DOHH2 (cell line): Measurements from ENCODE around the gene AQP1.

Experiments
- H3F3A ChIP-seq: fragments of 200-600 bp; sonication (generic), shearing (Covaris generic); 2 replicates; pipeline ENCODE4 v1.6.0; 2016; ENCODE audit warnings: antibody characterized with exemption, mild to moderate bottlenecking; ENCODE audit not compliant: control insufficient read depth, insufficient read depth
- H3K27ac ChIP-seq: fragments of 200-600 bp; sonication (generic); 2 replicates; pipeline ENCODE4 v1.5.1; 2014; ENCODE audit warnings: low read depth, mild to moderate bottlenecking, low read length, moderate library complexity
- H3K27me3 ChIP-seq: fragments of 200-600 bp; sonication (generic); 2 replicates; pipeline ENCODE4 v1.6.1; 2014; ENCODE audit warnings: mild to moderate bottlenecking, low read length, mixed read lengths; ENCODE audit not compliant: control insufficient read depth
- H3K36me3 ChIP-seq: fragments of 200-600 bp; sonication (generic); 2 replicates; pipeline ENCODE4 v1.6.1; 2014; ENCODE audit warnings: mild to moderate bottlenecking, low read length, moderate library complexity, mixed read lengths; ENCODE audit not compliant: control insufficient read depth
- H3K4me1 ChIP-seq: fragments of 200-600 bp; sonication (generic); 2 replicates; pipeline ENCODE4 v1.6.1; 2014; ENCODE audit warnings: mild to moderate bottlenecking, low read length, mixed read lengths; ENCODE audit not compliant: control insufficient read depth
- H3K4me2 ChIP-seq: fragments of 200-600 bp; sonication (generic); 2 replicates; pipeline ENCODE4 v1.6.0; 2014; ENCODE audit warnings: mild to moderate bottlenecking, low read length, moderate library complexity
- H3K4me3 ChIP-seq: fragments of 200-600 bp; sonication (generic); 2 replicates; pipeline ENCODE4 v1.5.1; 2014; ENCODE audit warnings: mild to moderate bottlenecking, low read length, mixed read lengths
- H3K79me2 ChIP-seq: fragments of 200-600 bp; sonication (generic); 2 replicates; pipeline ENCODE4 v1.6.1; 2014; ENCODE audit warnings: mild to moderate bottlenecking, low read length, mixed read lengths; ENCODE audit not compliant: control insufficient read depth
- H3K9me2 ChIP-seq: fragments of 200-600 bp; sonication (generic); replicated peaks from 2 replicates; pipeline ENCODE4 v1.6.1; 2014; ENCODE audit warnings: mild to moderate bottlenecking, low read length, mixed read lengths; ENCODE audit not compliant: control insufficient read depth
- H3K9me3 ChIP-seq: fragments of 200-600 bp; sonication (generic); 2 replicates; pipeline ENCODE4 v1.6.1; 2014; ENCODE audit warnings: antibody characterized with exemption, low read length, mixed read lengths; ENCODE audit not compliant: control insufficient read depth, insufficient read depth
- H4K20me1 ChIP-seq: fragments of 200-600 bp; sonication (generic); 2 replicates; pipeline ENCODE4 v1.6.0; 2014; ENCODE audit warnings: low read depth, mild to moderate bottlenecking, antibody characterized with exemption, low read length, moderate library complexity; ENCODE audit not compliant: control insufficient read depth, insufficient read depth
- EZH2phosphoT487 ChIP-seq: fragments of 200-600 bp; sonication (generic); IDR thresholded peaks from 2 replicates; pipeline ENCODE4 v1.6.1; 2017; ENCODE audit warnings: borderline replicate concordance, mild to moderate bottlenecking, antibody characterized with exemption, low read length, moderate library complexity, mixed read lengths
- TF ChIP-seq, protein P1 (sequence below): fragments of 200-600 bp; sonication (generic); IDR thresholded peaks from one replicate; pipeline ENCODE4 v1.5.1; 2014; ENCODE audit warnings: antibody characterized with exemption, mild to moderate bottlenecking, low read depth, low read length; ENCODE audit not compliant: poor library complexity, severe bottlenecking

AQP1 gene

DNA sequence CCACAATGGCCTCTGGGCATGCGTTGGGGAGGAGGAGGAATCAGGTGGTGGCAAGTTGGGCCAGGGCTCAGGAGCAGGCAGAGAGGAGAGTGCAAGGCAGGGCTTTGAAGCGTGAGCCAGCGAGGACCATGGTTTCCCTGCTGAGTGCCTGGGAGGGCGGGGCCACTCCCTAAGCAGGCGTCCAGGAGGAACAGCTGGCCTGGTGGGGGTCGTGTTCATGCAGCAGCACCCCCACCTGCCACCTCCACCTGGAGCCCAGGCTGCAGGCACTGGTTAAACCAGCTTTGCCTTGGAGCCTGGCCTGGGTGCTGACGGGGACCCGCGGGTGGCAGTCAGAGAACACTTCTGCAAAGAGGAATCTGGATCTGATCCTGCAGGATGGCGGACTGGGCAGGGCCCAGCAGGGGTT is 24.2 kb upstream of the AQP1 start:
- no peaks in the 10 kb centered on the region for H4K20me1 ChIP-seq
- no peaks in the 10 kb centered on the region for H3K9me2 ChIP-seq
- H3K4me2 ChIP-seq: no peak overlapping the region
- no peaks in the 10 kb centered on the region for H3K36me3 ChIP-seq
- 0 out of 2 replicates have a peak, but pooled peaks cover 2% of the 10 kb centered on the region for H3K9me3 ChIP-seq
- H3F3A ChIP-seq: no peaks in the 10 kb centered on the region
- TF ChIP-seq EZH2phosphoT487: no peak
- TF ChIP-seq, protein P1, sequence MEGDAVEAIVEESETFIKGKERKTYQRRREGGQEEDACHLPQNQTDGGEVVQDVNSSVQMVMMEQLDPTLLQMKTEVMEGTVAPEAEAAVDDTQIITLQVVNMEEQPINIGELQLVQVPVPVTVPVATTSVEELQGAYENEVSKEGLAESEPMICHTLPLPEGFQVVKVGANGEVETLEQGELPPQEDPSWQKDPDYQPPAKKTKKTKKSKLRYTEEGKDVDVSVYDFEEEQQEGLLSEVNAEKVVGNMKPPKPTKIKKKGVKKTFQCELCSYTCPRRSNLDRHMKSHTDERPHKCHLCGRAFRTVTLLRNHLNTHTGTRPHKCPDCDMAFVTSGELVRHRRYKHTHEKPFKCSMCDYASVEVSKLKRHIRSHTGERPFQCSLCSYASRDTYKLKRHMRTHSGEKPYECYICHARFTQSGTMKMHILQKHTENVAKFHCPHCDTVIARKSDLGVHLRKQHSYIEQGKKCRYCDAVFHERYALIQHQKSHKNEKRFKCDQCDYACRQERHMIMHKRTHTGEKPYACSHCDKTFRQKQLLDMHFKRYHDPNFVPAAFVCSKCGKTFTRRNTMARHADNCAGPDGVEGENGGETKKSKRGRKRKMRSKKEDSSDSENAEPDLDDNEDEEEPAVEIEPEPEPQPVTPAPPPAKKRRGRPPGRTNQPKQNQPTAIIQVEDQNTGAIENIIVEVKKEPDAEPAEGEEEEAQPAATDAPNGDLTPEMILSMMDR: no peak
- H3K27ac ChIP-seq: no peak overlapping the region
- H3K27me3 ChIP-seq: no peaks in the 10 kb centered on the region
- no peaks in the 10 kb centered on the region for H3K79me2 ChIP-seq
- no peak overlapping the region for H3K4me3 ChIP-seq
- H3K4me1 ChIP-seq: peaks cover 22% of the 10 kb centered on the region

DNA sequence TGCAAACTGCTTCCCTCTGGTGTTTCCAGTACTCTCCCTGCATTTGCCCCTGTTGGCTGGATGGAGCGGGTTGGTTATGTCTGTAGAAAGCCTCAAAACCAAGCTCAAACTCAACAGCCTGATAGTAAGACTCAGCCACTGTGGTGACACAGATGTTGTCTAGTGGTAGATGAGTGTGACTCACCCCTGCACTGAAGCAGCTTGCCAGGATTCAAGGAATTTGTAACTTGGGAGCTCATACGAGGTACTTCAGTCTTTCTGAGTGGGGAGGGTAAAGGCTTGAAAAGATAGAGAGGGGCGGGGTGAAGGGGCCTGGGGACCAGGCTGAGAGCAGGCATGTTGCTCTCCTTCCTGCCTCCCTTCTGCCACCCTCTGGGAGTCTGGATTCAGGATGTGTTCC is 22.9 kb upstream of the AQP1 start:
- Histone ChIP-seq H3K27me3 (no peaks in the 10 kb centered on the region), H3K4me2 (no peak overlapping the region), H4K20me1 (no peaks in the 10 kb centered on the region), H3K27ac (no peak overlapping the region), H3K4me1 (peaks cover 22% of the 10 kb centered on the region), H3K4me3 (no peak overlapping the region), H3K36me3 (no peaks in the 10 kb centered on the region), H3F3A (no peaks in the 10 kb centered on the region), H3K79me2 (no peaks in the 10 kb centered on the region), H3K9me2 (no peaks in the 10 kb centered on the region), H3K9me3 (0 out of 2 replicates have a peak, but pooled peaks cover 2% of the 10 kb centered on the region)
- TF ChIP-seq, protein P1: no peak
- no peak for TF ChIP-seq EZH2phosphoT487

DNA sequence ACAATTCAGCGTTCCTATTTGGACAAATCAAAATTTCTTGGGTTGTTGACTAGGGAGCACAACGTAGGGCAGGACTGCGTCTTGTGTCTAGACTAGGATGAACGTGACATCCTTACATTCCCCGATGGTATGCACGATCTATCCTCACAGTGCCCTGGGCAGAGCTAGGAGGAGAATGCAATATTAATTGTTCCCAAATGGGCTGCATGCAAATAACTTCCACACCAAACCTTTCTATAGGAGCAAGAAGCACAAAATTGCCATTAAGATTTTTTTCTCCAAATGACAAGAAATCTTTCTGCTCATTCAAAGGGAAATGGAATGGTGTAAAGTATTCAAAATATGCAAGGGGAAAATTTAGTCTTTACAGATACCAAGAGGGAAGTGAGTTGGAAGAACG is 21.4 kb upstream of the AQP1 start:
- no peak overlapping the region for H3K4me3 ChIP-seq
- no peaks in the 10 kb centered on the region for H3K79me2 ChIP-seq
- peaks cover 7% of the 10 kb centered on the region for H3K4me1 ChIP-seq
- H3K27me3 ChIP-seq: peaks cover 4% of the 10 kb centered on the region; the same call in 1 of the 2 replicates
- H3K4me2 ChIP-seq: no peak overlapping the region
- TF ChIP-seq EZH2phosphoT487: no peak
- TF ChIP-seq, protein P1: no peak
- H3F3A ChIP-seq: no peaks in the 10 kb centered on the region
- no peaks in the 10 kb centered on the region for H3K9me2 ChIP-seq
- H3K9me3 ChIP-seq: 0 out of 2 replicates have a peak, but pooled peaks cover 2% of the 10 kb centered on the region
- no peaks in the 10 kb centered on the region for H3K36me3 ChIP-seq
- no peaks in the 10 kb centered on the region for H4K20me1 ChIP-seq
- no peak overlapping the region for H3K27ac ChIP-seq
